ENCODE results near the gene SBK3. TPM values are rescaled to one million over a fixed set of nuclear protein-coding genes. Genes with fewer than 3 reads are reported as not detected.

SBK3 gene
- total RNA-seq, 2 experiments from 2014 or later = 0.34 TPM; not detected in 1

DNA sequence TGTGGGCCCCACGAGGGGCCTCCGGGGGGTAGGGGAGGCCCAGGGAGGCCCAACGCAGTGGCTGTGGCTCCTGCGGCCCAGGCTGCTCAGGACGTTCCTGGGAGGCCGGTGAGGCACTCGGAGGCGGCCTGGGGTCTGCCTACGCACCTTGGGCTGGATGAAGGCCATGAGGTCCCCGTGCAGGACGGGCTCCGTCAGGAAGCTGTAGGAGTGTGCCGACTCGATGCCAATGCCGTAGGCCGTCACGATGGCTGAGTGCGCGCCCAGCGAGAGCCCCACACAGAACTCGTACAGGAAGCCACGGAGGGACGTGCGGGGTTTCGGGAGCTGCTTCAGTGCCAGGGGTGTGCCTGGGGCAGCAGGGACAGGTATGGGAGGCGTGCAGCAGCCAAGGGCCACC, 14.3 kb downstream of the SBK3 start:
- Histone ChIP-seq H3K4me1 (ENCODE audit: insufficient read depth, low read length, poor library complexity, severe bottlenecking) (no peaks in the 10 kb centered on the region), H3K79me2 (ENCODE audit: insufficient read depth, low read depth, low read length) (no peaks in the 10 kb centered on the region), H3K4me2 (ENCODE audit: low read length) (no peak overlapping the region), H3K4me3 (ENCODE audit: low read depth, low read length, poor library complexity, severe bottlenecking) (no peak overlapping the region), H3K9me2 (ENCODE audit: insufficient read depth, low read length) (no peaks in the 10 kb centered on the region), H3K36me3 (ENCODE audit: insufficient read depth, low read length) (no peaks in the 10 kb centered on the region), H2AFZ (ENCODE audit: low read length) (no peak overlapping the region), H3K9me3 (ENCODE audit: low read length) (0 out of 2 replicates have a peak, but pooled peaks cover 5% of the 10 kb centered on the region), H4K20me1 (ENCODE audit: insufficient read depth, low read length) (no peaks in the 10 kb centered on the region), H3K27ac (ENCODE audit: low read depth, low read length, poor library complexity, severe bottlenecking) (no peak overlapping the region)
- ChIA-PET CTCF (ENCODE audit: unreplicated experiment) (no interaction called here), POLR2A (no interaction called here)
- no peak for TF ChIP-seq EZH2phosphoT487 (IDR thresholded peaks at IDR 0.05; ENCODE audit: borderline replicate concordance, low read depth, low read length)
- TF ChIP-seq, protein P1, sequence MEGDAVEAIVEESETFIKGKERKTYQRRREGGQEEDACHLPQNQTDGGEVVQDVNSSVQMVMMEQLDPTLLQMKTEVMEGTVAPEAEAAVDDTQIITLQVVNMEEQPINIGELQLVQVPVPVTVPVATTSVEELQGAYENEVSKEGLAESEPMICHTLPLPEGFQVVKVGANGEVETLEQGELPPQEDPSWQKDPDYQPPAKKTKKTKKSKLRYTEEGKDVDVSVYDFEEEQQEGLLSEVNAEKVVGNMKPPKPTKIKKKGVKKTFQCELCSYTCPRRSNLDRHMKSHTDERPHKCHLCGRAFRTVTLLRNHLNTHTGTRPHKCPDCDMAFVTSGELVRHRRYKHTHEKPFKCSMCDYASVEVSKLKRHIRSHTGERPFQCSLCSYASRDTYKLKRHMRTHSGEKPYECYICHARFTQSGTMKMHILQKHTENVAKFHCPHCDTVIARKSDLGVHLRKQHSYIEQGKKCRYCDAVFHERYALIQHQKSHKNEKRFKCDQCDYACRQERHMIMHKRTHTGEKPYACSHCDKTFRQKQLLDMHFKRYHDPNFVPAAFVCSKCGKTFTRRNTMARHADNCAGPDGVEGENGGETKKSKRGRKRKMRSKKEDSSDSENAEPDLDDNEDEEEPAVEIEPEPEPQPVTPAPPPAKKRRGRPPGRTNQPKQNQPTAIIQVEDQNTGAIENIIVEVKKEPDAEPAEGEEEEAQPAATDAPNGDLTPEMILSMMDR (conservative IDR thresholded peaks at IDR 0.05; ENCODE audit: low read length) = no peak
- no TSS peak for BruUV-seq (replicated peaks)
- no peak for DNase-seq (ENCODE audit: low spot score)
- intact Hi-C loops (cut with micrococcal nuclease; ENCODE audit: unreplicated experiment) = no loop called here

DNA sequence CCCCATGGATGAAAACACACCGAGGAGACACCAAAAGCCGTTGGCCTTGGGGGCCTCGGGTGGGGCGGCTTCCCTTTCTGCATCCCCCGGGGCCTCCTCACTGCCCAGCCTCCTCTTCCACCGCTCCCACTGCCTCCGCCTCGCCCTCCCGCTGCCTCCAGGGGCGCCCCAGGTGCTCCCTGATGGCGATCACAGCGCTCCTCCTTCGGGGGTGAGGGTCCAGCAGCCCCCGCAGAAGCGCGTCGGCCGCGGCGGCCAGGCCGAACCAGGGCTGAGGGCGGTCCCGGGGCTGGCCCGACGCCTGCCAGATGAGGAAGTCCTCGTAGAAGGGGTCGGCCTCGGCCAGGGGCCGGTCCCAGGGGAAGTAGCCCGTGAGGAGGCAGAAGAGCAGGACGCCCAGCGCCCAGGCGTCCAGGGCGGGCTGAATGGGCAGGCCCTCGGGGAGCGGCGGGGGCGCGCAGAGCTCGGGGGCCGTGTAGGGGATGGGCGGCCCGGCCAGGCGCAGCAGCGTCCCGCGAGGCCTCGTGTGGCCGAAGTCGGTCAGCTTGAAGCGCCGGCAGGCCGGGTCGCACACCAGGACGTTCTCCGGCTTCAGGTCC, 15.6 kb downstream of the SBK3 start:
- no peak for DNase-seq (ENCODE audit: low spot score)
- no peak overlapping the region for H3K27ac ChIP-seq (ENCODE audit: low read depth, low read length, poor library complexity, severe bottlenecking)
- no peak overlapping the region for H2AFZ ChIP-seq (ENCODE audit: low read length)
- 0 out of 2 replicates have a peak, but pooled peaks cover 5% of the 10 kb centered on the region for H3K9me3 ChIP-seq (ENCODE audit: low read length)
- CTCF ChIA-PET (ENCODE audit: unreplicated experiment) = no interaction called here
- H3K9me2 ChIP-seq (ENCODE audit: insufficient read depth, low read length) = no peaks in the 10 kb centered on the region
- H3K4me3 ChIP-seq (ENCODE audit: low read depth, low read length, poor library complexity, severe bottlenecking) = no peak overlapping the region
- no TSS peak for BruUV-seq (replicated peaks)
- intact Hi-C loops (cut with micrococcal nuclease; ENCODE audit: unreplicated experiment) = no loop called here
- no peaks in the 10 kb centered on the region for H3K36me3 ChIP-seq (ENCODE audit: insufficient read depth, low read length)
- no peaks in the 10 kb centered on the region for H3K79me2 ChIP-seq (ENCODE audit: insufficient read depth, low read depth, low read length)
- H3K4me2 ChIP-seq (ENCODE audit: low read length) = no peak overlapping the region
- H3K4me1 ChIP-seq (ENCODE audit: insufficient read depth, low read length, poor library complexity, severe bottlenecking) = no peaks in the 10 kb centered on the region
- POLR2A ChIA-PET = no interaction called here
- no peak for TF ChIP-seq EZH2phosphoT487 (IDR thresholded peaks at IDR 0.05; ENCODE audit: borderline replicate concordance, low read depth, low read length)
- TF ChIP-seq, protein P1 (conservative IDR thresholded peaks at IDR 0.05; ENCODE audit: low read length) = no peak
- no peaks in the 10 kb centered on the region for H4K20me1 ChIP-seq (ENCODE audit: insufficient read depth, low read length)

DNA sequence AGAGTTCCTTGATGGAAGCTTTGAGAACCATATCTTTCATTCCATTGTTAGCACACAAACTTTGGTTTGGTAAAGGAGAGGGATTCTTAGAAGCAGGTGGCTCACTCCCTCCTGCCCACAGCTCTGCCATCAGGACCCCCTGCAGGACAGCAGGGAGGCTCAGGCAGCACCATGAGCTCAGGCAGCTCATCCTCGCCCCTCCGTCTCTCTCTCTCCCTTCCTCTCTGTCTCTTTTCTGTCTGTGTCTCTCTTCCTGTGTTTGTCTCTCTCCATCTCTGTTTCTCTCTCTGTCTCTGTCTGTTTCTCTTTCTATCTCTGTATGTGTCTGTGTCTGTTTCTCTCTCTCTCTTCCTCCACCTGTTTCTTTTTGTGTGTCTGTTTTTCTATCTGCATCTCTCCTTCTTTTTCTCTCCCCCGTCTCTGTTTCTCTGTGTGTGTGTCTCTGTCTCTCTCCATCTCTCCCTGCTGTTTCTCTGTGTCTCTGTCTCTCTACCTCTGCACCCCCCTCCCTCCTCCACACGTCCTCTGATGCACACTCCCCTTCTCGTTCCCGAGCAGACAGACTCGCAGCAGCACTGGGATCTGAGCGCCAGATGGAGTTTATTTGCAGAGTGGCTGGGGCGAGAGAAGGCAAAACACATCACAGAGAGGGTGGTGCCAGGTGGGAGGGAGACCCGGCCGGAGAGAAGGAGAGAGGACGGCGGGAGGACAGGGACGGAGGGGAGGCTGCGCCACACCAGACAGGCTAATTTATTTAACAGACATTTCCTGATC, 17.1 kb downstream of the SBK3 start:
- ChIA-PET CTCF (ENCODE audit: unreplicated experiment) (no interaction called here), POLR2A (no interaction called here)
- Histone ChIP-seq H3K9me3 (ENCODE audit: low read length) (0 out of 2 replicates have a peak, but pooled peaks cover 5% of the 10 kb centered on the region), H3K9me2 (ENCODE audit: insufficient read depth, low read length) (no peaks in the 10 kb centered on the region), H2AFZ (ENCODE audit: low read length) (no peak overlapping the region), H3K27ac (ENCODE audit: low read depth, low read length, poor library complexity, severe bottlenecking) (no peak overlapping the region), H3K4me2 (ENCODE audit: low read length) (no peak overlapping the region), H3K36me3 (ENCODE audit: insufficient read depth, low read length) (no peaks in the 10 kb centered on the region), H4K20me1 (ENCODE audit: insufficient read depth, low read length) (no peaks in the 10 kb centered on the region), H3K4me3 (ENCODE audit: low read depth, low read length, poor library complexity, severe bottlenecking) (no peak overlapping the region), H3K4me1 (ENCODE audit: insufficient read depth, low read length, poor library complexity, severe bottlenecking) (no peaks in the 10 kb centered on the region), H3K79me2 (ENCODE audit: insufficient read depth, low read depth, low read length) (no peaks in the 10 kb centered on the region)
- intact Hi-C loops (cut with micrococcal nuclease; ENCODE audit: unreplicated experiment) = no loop called here
- BruUV-seq (replicated peaks) = no TSS peak
- no peak for DNase-seq (ENCODE audit: low spot score)
- no peak for TF ChIP-seq EZH2phosphoT487 (IDR thresholded peaks at IDR 0.05; ENCODE audit: borderline replicate concordance, low read depth, low read length)
- TF ChIP-seq, protein P1 (conservative IDR thresholded peaks at IDR 0.05; ENCODE audit: low read length) = no peak
